Stimulated activated CD4-positive, alpha-beta T cell treated with anti-CD3 and anti-CD28 coated beads, TNF-alpha, amount 100 ng/mL, for 48 hours (primary cell): ENCODE results near the gene ADISSP.

ENCODE experiments used
- DNase-seq, 3 donors: peaks; one replicate each; pipeline ENCODE4 v3.0.0-alpha.2; 2020; ENCODE audit warnings: low read depth in 3 of 3

The ADISSP gene

GRCh38 chr20:3767427-3768341 is at the start of gene ADISSP:
TSS of gene ADISSP (minus strand) at chr20:3767753. CDS start at chr20:3760100, 7,653 bp downstream.
- DNase-seq, result peak; percentile 96 to 97 (median 97)

GRCh38 chr20:3815703-3816315 is 48.3 kb upstream of the ADISSP start:
- no peak for DNase-seq

DNA sequence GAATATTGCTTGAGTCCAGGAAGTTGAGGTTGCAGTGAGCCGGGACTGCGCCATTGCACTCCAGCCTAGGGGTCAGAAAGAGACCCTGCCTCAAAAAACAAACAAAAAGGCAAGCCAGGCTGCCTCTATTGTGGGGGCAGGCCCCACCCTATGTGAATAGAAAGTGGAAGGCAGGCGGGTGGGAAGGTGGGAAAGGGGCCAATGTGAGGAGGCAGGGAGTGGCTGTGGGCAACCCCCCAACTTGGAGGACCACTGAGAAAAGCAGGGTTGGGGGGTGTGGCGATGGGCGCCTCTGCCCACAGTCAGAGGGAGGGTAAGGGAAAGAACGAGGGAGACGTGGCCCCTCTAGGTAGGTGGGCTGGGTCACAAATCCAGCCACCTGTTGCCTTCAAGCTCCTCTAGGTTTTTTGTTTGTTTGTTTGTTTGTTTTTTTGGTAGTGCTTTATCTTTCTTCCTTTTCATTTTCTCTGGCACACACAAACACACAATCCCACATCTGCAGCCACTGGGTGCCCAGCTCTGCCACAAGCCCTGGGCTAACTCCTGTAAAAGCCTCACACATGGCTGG is 47.5 kb upstream of the ADISSP start:
- no peak for DNase-seq

- no peak for DNase-seq
These were observed 46.5 kb upstream of the ADISSP start for GRCh38 chr20:3813848-3814581.

GRCh38 chr20:3812975-3813847 is 45.7 kb upstream of the ADISSP start:
- no peak for DNase-seq

GRCh38 chr20:3812259-3812681 is 44.7 kb upstream of the ADISSP start:
- no peak for DNase-seq

DNA sequence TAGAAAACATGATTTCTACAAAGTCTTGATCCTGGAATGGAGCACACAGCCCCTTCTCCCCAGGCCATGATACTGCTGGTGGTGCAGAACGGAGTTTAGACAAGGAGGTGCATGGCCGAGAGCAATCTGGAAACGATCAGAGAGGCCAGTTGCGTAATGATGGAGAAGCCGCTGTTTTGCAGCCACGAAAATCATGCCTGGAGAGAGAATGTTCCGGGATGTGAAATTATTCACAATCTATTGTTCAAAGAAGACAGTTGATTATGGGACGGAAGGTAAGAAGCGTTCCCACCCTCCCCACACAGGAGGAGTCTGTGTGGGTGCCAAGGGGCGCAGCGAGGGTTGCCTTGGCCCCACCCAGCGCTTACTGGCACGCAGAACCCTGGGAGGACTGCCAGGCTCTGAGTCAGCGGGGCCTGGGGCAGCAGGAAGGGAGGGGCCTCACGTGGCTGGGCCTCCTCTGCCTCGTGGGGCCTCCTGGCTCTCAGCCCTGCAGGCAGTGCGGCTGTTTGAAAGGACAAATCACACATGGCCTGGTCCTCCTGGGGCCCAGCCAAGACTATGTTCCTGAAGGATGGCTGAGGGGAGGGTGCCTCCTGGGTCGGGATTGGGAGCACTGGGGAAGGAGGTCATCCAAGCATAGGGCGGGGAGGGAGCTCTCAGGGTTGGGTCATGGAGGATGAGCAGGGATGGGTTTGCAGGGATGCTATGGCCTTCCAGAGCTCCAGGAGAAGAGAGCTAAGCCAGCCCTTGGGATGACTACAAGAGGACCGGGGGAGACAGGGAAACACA is 44.1 kb upstream of the ADISSP start:
- peak; percentile 73 to 89 (median 87) for DNase-seq

DNA sequence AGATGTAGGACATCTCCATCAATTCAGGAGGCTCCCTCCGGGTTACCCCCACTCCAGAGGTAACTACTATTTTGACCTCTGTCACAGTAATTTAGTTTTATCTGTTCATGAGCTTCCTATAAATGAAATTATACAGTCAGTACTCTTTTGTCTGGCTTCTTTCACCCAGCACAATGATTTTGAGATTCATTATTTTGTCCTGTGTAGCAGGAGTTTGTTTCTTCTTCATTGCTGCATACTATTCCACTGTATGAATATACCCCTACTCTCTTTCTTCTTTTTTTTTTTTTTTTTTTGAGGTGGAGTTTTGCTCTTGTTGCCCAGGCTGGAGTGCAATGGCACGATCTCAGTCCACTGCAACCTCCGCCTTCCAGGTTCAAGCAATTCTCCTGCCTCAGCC is 41.0 kb upstream of the ADISSP start:
- DNase-seq, result no peak

- DNase-seq, result no peak
These were observed 37.2 kb upstream of the ADISSP start for GRCh38 chr20:3804781-3805180.

DNA sequence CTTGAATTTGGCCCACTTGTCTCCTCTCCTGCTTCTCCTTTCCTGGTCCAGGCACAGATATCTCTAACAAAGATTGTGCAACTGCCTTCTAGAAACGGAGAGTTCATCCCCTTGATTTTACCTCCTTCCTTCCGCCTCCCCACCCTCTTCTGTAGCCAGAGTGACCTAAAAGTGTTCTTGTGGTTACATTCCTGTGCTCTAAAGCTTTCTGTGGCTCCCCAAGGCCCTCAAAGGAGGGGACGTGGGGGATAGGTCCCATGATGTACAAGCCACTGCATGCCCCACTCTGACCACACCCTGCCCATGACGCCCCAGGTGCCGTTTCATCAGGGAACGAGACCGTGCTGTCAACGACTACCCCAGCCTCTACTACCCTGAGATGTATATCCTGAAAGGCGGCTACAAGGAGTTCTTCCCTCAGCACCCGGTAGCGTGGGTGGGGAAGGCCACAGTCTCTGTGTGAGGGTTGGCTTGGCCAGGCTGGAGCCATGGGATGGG is 36.8 kb upstream of the ADISSP start:
- DNase-seq, result no peak

- DNase-seq, result no peak
These were observed 36.3 kb upstream of the ADISSP start for GRCh38 chr20:3803854-3804253.

- DNase-seq, result no peak
These were observed 35.7 kb upstream of the ADISSP start for GRCh38 chr20:3803289-3803688.

GRCh38 chr20:3802524-3803239 is 35.1 kb upstream of the ADISSP start:
- no peak for DNase-seq

DNA sequence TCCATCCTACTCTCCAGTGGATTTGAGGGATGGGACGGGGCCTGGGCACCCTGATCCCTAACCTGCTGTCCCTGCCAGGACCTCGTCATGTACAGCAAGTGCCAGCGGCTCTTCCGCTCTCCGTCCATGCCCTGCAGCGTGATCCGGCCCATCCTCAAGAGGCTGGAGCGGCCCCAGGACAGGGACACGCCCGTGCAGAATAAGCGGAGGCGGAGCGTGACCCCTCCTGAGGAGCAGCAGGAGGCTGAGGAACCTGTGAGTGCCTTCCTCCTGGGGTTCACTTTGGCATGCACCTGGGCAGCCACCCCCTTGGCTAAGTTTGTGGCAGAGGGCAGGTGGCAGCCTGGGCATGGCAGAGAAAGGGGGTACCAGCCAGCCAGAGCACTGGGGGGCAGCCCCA is 34.3 kb upstream of the ADISSP start:
- DNase-seq, result no peak

GRCh38 chr20:3801299-3801698 is 33.7 kb upstream of the ADISSP start:
- no peak for DNase-seq

DNA sequence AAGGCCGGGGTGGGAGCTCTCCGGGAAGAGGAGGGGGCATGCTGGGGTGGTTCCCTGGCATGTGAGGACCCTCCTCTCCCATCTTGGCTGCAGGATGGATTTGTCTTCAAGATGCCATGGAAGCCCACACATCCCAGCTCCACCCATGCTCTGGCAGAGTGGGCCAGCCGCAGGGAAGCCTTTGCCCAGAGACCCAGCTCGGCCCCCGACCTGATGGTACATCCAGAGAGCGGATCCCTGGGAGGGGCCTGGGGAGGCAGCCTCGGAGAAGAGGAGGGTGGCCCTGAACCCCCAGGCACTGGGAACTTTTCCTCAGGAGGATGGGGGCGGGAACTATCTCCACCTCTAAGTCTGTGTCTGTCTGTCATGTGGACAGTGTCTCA is 33.3 kb upstream of the ADISSP start:
- no peak for DNase-seq

GRCh38 chr20:3800256-3800877 is 32.8 kb upstream of the ADISSP start:
- no peak for DNase-seq

- DNase-seq, result no peak
These were observed 31.3 kb upstream of the ADISSP start for GRCh38 chr20:3798908-3799248.

DNA sequence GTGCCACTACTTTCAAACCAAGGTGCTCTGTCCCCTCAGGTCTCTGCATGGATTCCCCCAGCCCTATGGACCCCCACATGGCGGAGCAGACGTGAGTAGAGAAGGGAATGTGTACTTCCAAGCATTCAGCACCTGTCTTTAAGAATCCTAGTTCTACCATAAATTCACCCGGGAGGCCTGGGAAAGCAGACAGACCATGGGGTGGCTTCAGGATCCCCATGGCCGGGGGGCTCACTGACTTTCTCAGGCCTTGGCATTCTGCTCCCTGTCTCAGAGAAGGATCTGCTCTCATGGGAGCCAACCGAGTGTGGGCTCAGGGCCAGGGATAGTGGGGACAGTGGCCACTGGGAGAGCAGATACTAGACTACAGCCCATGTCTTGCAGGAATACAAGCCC is 30.8 kb upstream of the ADISSP start:
- no peak for DNase-seq
